NOMO-1 (cell line): ENCODE measurements around the gene PGM3.
"Not testable (repeated sequence)": the region's sequence is repeated elsewhere in the genome, so short reads cannot be mapped to it uniquely, and the experiment has no call there.

Experiments
- DNase-seq, 2 experiments: peaks; one replicate each; lab custom pipeline; 2025; ENCODE audit not compliant: unreplicated experiment in 2 of 2; lab: John Stamatoyannopoulos, UW

PGM3 gene

GRCh38 chr6:83192871-83193746, at the start of gene PGM3, which contains the start of gene RWDD2A:
Gene PGM3 (minus strand): TSS chr6:83193265. CDS start chr6:83191012, 2,253 bp downstream.
Gene RWDD2A (plus strand): TSS chr6:83193357. CDS start chr6:83194452, 1,095 bp downstream.
- DNase-seq = peak; percentile 74 to 86

GRCh38 chr6:83231146-83231545, 38.1 kb upstream of the PGM3 start:
- DNase-seq = no peak

- no peak for DNase-seq
Observed at GRCh38 chr6:83226517-83226916, 33.5 kb upstream of the PGM3 start.

- peak in 1 of 2 experiments; percentile 40 for DNase-seq
Observed at GRCh38 chr6:83221889-83222479, 28.9 kb upstream of the PGM3 start.

GRCh38 chr6:83221276-83221675, 28.2 kb upstream of the PGM3 start:
- no peak for DNase-seq

- DNase-seq = no peak
Observed at GRCh38 chr6:83220121-83220520, 27.1 kb upstream of the PGM3 start.

GRCh38 chr6:83218646-83219045, 25.6 kb upstream of the PGM3 start:
- DNase-seq = no peak

GRCh38 chr6:83216806-83217205, 23.7 kb upstream of the PGM3 start:
- DNase-seq = no peak

- DNase-seq = peak; percentile 36 to 69
Observed at GRCh38 chr6:83215131-83216047, 22.3 kb upstream of the PGM3 start.

GRCh38 chr6:83202031-83202430, 9.0 kb upstream of the PGM3 start:
- no peak for DNase-seq

- no peak for DNase-seq
Observed at GRCh38 chr6:83199863-83200225, 6.8 kb upstream of the PGM3 start.

- DNase-seq = no peak
Observed at GRCh38 chr6:83199173-83199862, 6.3 kb upstream of the PGM3 start.

GRCh38 chr6:83198486-83199172, 5.6 kb upstream of the PGM3 start:
- no peak for DNase-seq

GRCh38 chr6:83193747-83194566, 892 bp upstream of the PGM3 start:
- no peak for DNase-seq

- DNase-seq = no peak
Observed at GRCh38 chr6:83192456-83192855, 609 bp downstream of the PGM3 start.

GRCh38 chr6:83191974-83192373, 1.1 kb downstream of the PGM3 start:
- DNase-seq = not testable (repeated sequence)

GRCh38 chr6:83190626-83191025, 2.4 kb downstream of the PGM3 start:
- no peak for DNase-seq

- no peak for DNase-seq
Observed at GRCh38 chr6:83188501-83188900, 4.6 kb downstream of the PGM3 start.

- no peak for DNase-seq
Observed at GRCh38 chr6:83185096-83185495, 8.0 kb downstream of the PGM3 start.
